Measurements from ENCODE around the gene PER1. TPM values are rescaled to one million over a fixed set of nuclear protein-coding genes. Genes with fewer than 3 reads are reported as not detected.

Gene PER1
- total RNA-seq, 4 donors from 2014 or later = 127 to 263 (median 168) TPM

DNA sequence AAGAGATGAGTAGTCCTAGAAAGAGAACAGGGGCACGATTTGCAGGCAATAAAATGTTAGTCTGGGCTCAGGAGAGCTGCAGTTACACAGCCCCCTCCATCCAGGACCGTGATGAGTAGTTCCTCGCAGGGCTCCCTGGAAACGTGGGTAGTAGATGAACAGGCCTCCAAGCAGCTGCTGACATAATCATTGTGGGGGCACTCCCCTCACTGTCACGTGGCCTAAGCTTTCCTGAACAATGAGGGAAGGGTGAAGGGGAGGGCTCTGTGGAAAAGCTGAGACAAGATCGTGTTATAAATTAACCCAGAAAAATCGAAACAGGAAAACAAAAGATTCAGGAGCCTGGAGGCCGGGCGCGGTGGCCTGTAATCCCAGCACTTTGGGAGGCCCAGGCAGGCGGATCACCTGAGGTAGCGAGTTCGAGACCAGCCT, 1.3 kb upstream of the PER1 start:
- DNase-seq (ENCODE audit: extremely low spot score) = peak; percentile 96
- Histone ChIP-seq H3K36me3 (peaks cover 22 to 30% (median 26%) of the 10 kb centered on the region in 4 donors), H3K4me1 (peaks cover 53 to 60% (median 59%) of the 10 kb centered on the region in 4 donors), H3K27ac (replicated peaks in 1 of 4) (peak overlapping the region; percentile 94 to 100 (median 100)), H3K27me3 (no peaks in the 10 kb centered on the region), H3K9me3 (no peaks in the 10 kb centered on the region), H3K4me3 (peak overlapping the region; percentile 72 to 93 (median 84))
- TF ChIP-seq, protein P1, sequence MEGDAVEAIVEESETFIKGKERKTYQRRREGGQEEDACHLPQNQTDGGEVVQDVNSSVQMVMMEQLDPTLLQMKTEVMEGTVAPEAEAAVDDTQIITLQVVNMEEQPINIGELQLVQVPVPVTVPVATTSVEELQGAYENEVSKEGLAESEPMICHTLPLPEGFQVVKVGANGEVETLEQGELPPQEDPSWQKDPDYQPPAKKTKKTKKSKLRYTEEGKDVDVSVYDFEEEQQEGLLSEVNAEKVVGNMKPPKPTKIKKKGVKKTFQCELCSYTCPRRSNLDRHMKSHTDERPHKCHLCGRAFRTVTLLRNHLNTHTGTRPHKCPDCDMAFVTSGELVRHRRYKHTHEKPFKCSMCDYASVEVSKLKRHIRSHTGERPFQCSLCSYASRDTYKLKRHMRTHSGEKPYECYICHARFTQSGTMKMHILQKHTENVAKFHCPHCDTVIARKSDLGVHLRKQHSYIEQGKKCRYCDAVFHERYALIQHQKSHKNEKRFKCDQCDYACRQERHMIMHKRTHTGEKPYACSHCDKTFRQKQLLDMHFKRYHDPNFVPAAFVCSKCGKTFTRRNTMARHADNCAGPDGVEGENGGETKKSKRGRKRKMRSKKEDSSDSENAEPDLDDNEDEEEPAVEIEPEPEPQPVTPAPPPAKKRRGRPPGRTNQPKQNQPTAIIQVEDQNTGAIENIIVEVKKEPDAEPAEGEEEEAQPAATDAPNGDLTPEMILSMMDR (IDR thresholded peaks at IDR 0.05) = no peak
- TF ChIP-seq POLR2AphosphoS5 (IDR thresholded peaks at IDR 0.05) = peak in 1 of 2 donors; percentile 93
- TF ChIP-seq EP300 (IDR thresholded peaks at IDR 0.05) = peak; percentile 33
- TF ChIP-seq POLR2A (IDR thresholded peaks at IDR 0.05; ENCODE audit: low read depth) = peak; percentile 56
- WGBS = 18% methylated on average over 13 of the region's 13 CpGs
- intact Hi-C loops (cut with DNase I) = loop anchor here (5.0 kb wide), 1 partner anchor 311 kb away; no protein-coding TSS in a partner anchor

DNA sequence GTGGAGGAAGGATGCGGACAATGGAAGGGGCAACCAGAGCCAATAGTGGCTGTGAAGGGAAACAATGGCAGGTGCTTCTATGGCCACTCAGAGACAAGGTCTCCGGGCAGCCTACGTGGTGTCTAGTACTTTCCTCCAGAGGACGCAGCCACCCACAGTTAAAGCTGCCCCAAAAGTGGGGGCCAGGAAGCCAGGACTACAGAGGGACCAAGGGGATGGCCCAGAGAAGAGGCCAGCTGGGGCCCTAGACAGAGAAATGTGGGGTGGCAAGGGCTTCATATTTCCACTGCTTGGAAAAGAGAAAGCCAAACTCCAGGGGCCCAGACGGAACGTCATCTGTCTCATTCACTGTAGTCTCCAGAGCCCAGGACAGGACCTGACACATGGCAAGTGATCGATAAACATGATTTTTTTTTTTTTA, 837 bp upstream of the PER1 start:
- intact Hi-C loops (cut with DNase I) = loop anchor here (5.0 kb wide), 1 partner anchor 311 kb away; no protein-coding TSS in a partner anchor
- Histone ChIP-seq H3K27ac (replicated peaks in 1 of 4) (peak overlapping the region; percentile 94 to 100 (median 100)), H3K4me3 (peak overlapping the region; percentile 72 to 93 (median 84)), H3K27me3 (no peaks in the 10 kb centered on the region), H3K9me3 (no peaks in the 10 kb centered on the region), H3K4me1 (peaks cover 54 to 60% (median 59%) of the 10 kb centered on the region in 4 donors), H3K36me3 (peaks cover 27 to 35% (median 31%) of the 10 kb centered on the region in 4 donors)
- 58% methylated on average over 6 of the region's 7 CpGs for WGBS
- no peak for DNase-seq (ENCODE audit: extremely low spot score)
- TF ChIP-seq EP300 (IDR thresholded peaks at IDR 0.05) (no peak), POLR2A (IDR thresholded peaks at IDR 0.05; ENCODE audit: low read depth) (no peak), POLR2AphosphoS5 (IDR thresholded peaks at IDR 0.05) (no peak)
- TF ChIP-seq, protein P1 (IDR thresholded peaks at IDR 0.05) = no peak

DNA sequence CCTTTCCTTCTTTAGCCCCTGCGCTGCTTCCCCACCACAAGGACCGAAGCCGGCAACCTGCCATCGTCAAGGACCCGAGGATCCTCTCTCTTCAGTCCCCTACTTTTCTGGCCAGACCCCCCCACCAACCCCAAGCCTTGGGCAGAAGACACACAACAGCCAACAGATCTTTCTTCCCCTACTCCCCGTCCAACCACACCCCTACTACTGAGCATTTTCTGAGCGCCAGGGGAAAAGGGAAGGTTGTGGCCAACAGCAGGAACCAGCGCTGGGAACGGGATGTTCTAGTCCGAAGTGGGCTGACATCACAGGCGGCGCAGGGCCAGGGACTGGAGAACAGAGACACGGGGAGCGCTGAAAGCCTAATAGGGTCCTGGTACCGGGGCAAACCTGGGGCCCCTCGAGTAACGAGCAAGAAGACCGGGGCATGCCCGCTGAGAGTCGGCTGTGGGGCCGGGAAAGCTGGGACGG, 528 bp downstream of the PER1 start:
- Histone ChIP-seq H3K27me3 (no peaks in the 10 kb centered on the region), H3K9me3 (no peaks in the 10 kb centered on the region), H3K36me3 (peaks cover 40 to 48% (median 44%) of the 10 kb centered on the region in 4 donors), H3K4me3 (peak overlapping the region; percentile 72 to 93 (median 84)), H3K27ac (replicated peaks in 1 of 4) (peak overlapping the region; percentile 94 to 100 (median 100)), H3K4me1 (peaks cover 54 to 61% (median 59%) of the 10 kb centered on the region in 4 donors)
- peak; percentile 98 for DNase-seq (ENCODE audit: extremely low spot score)
- under 1% methylated on average over 21 of the region's 22 CpGs for WGBS
- intact Hi-C loops (cut with DNase I) = loop anchor here (5.0 kb wide), 1 partner anchor 309 kb away; no protein-coding TSS in a partner anchor
- peak in 1 of 2 donors; percentile 26 for TF ChIP-seq POLR2AphosphoS5 (IDR thresholded peaks at IDR 0.05)
- TF ChIP-seq, protein P1 (IDR thresholded peaks at IDR 0.05) = no peak
- peak; percentile 54 for TF ChIP-seq POLR2A (IDR thresholded peaks at IDR 0.05; ENCODE audit: low read depth)
- TF ChIP-seq EP300 (IDR thresholded peaks at IDR 0.05) = peak; percentile 99

DNA sequence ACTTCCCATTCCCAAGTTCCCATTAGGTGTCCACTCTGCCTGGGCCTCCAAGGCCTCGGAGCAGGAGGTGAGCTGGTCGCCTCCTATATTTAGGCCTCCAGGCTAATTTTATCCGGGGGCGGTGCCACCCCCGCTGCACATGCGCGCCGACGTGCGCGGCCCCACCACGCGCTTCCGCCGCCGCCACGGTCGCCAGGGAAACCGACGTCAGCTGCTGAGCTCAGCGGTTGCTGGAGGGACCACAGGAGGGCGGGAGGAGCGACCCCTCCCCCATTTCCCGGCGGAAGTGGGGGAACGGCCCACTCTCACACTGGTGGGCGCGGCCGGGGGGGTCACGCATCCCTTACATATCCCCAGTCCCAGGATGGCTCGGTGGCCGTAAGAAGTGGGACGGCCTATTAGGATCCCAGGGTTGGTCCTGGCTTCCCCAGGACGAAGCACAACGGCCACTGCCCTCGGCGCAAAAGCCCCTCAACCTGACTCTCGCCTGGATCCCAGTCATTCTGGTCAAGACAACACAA, 1.0 kb downstream of the PER1 start:
- Histone ChIP-seq H3K27ac (replicated peaks in 1 of 4) (peak overlapping the region; percentile 94 to 100 (median 100)), H3K4me1 (peaks cover 59 to 65% (median 64%) of the 10 kb centered on the region in 4 donors), H3K27me3 (no peaks in the 10 kb centered on the region), H3K4me3 (peak overlapping the region; percentile 72 to 93 (median 84)), H3K9me3 (no peaks in the 10 kb centered on the region), H3K36me3 (peaks cover 45 to 53% (median 49%) of the 10 kb centered on the region in 4 donors)
- WGBS = 0% methylated on average over 10 of the region's 38 CpGs
- DNase-seq (ENCODE audit: extremely low spot score) = peak; percentile 96
- intact Hi-C loops (cut with DNase I) = loop anchor here (5.0 kb wide), 1 partner anchor 309 kb away; no protein-coding TSS in a partner anchor
- TF ChIP-seq POLR2A (IDR thresholded peaks at IDR 0.05; ENCODE audit: low read depth) (no peak), EP300 (IDR thresholded peaks at IDR 0.05) (peak; percentile 79), POLR2AphosphoS5 (IDR thresholded peaks at IDR 0.05) (peak in 1 of 2 donors; percentile 100)
- TF ChIP-seq, protein P1 (IDR thresholded peaks at IDR 0.05) = peak in 2 of 3 experiments; percentile 4 to 11

Data from esophagus muscularis mucosa (tissue), 4 donors.